GM12873 (cell line): ENCODE results near the gene CBY3.

Experiments used
- CTCF ChIP-seq: IDR thresholded peaks from 2 replicates; pipeline ENCODE4 v1.5.1; 2012; ENCODE audit warnings: low read depth, mild to moderate bottlenecking, moderate library complexity, low read length, control low read depth; ENCODE audit not compliant: insufficient read depth; ENCODE audit errors: missing control alignments

The CBY3 gene

GRCh38 chr5:179716286-179716685, 35.5 kb upstream of the CBY3 start:
- no peak for TF ChIP-seq CTCF

- no peak for TF ChIP-seq CTCF
Observed at GRCh38 chr5:179700401-179700918, 19.6 kb upstream of the CBY3 start.

- TF ChIP-seq CTCF = no peak
Observed at GRCh38 chr5:179699616-179700237, 18.9 kb upstream of the CBY3 start.

GRCh38 chr5:179698935-179699615, 18.2 kb upstream of the CBY3 start, which contains the start of gene CANX:
TSS of gene CANX (plus strand) at chr5:179698967. CDS start at chr5:179705682, 6,715 bp downstream.
- TF ChIP-seq CTCF = no peak

- TF ChIP-seq CTCF = no peak
Observed at GRCh38 chr5:179697993-179698934, 17.4 kb upstream of the CBY3 start.

- TF ChIP-seq CTCF = no peak
Observed at GRCh38 chr5:179697108-179697507, 16.3 kb upstream of the CBY3 start.
